Activated CD4-positive, alpha-beta T cell treated with anti-CD3 and anti-CD28 coated beads for 36 hours (primary cell): ENCODE data around the gene NCKIPSD. TPM values are rescaled to one million over a fixed set of nuclear protein-coding genes. Genes with fewer than 3 reads are reported as not detected.
A peak's percentile ranks its signal among the peaks of the same experiment; 100 is the strongest.

Experiments
- ATAC-seq: fragments of 200-7000 bp; cut with Tn5 transposase; one replicate; pipeline ENCODE4 v1.10.0; 2021; ENCODE audit warnings: mild to moderate bottlenecking, moderate library complexity
- CTCF ChIA-PET: fragments of 350-600 bp; sonication (Branson Sonifier 250); formaldehyde crosslinking; loops from one replicate; lab custom pipeline; 2021; ENCODE audit warnings: antibody characterized with exemption; lab: Charles Lee
- POLR2A ChIA-PET: fragments of 350-600 bp; sonication (Branson Sonifier 250); formaldehyde crosslinking; loops from one replicate; lab custom pipeline; 2021; ENCODE audit warnings: antibody characterized with exemption, inconsistent platforms; lab: Charles Lee
- DNase-seq: peaks from one replicate; pipeline ENCODE4 v3.0.0-alpha.2; 2020
- H3K27ac Mint-ChIP-seq: one replicate; pipeline ENCODE4 v1.8.0; 2021; ENCODE audit warnings: mixed read lengths
- H3K27me3 Mint-ChIP-seq: one replicate; pipeline ENCODE4 v1.8.0; 2021; ENCODE audit warnings: mixed read lengths
- H3K36me3 Mint-ChIP-seq: one replicate; pipeline ENCODE4 v1.8.0; 2021; ENCODE audit warnings: low read depth, mixed read lengths
- H3K4me1 Mint-ChIP-seq: one replicate; pipeline ENCODE4 v1.8.0; 2021; ENCODE audit warnings: mixed read lengths
- H3K4me3 Mint-ChIP-seq: one replicate; pipeline ENCODE4 v1.8.0; 2021; ENCODE audit warnings: mild to moderate bottlenecking, moderate library complexity, mixed read lengths
- H3K9me3 Mint-ChIP-seq: one replicate; pipeline ENCODE4 v1.8.0; 2021; ENCODE audit warnings: low read depth, mixed read lengths
- intact Hi-C, 2 experiments: fragments of 100-400 bp; cut with DNase I in 1 of 2; cut with micrococcal nuclease in 1 of 2; formaldehyde crosslinking; loops; one replicate each; pipeline versions ENCODE4 v1.14.2 to v1.15.1; 2022 to 2024; cut with DNase I, micrococcal nuclease
- total RNA-seq, 2 experiments: library from RNA; stranded (reverse); gene quantifications; one replicate each; pipeline ENCODE4 v1.2.3, GENCODE V29; 2021

Gene NCKIPSD
- total RNA-seq, 2 experiments from 2014 or later = 61.0 to 67.3 TPM

- ATAC-seq (no peak), DNase-seq (peak; percentile 51)
- Mint-ChIP-seq H3K36me3 (peaks cover 32% of the 10 kb centered on the region), H3K27ac (peak overlapping the region; percentile 97), H3K4me1 (peaks cover 35% of the 10 kb centered on the region), H3K27me3 (no peaks in the 10 kb centered on the region), H3K4me3 (peak overlapping the region; percentile 97), H3K9me3 (no peaks in the 10 kb centered on the region)
- intact Hi-C loops = loop anchor here (2.0 to 5.0 kb wide), 6 partner anchors 30 to 1554 kb away; partner anchors contain the start of genes ATRIP (in 1 of the 2), GMPPB (in 1 of the 2) and SETD2 (in 1 of the 2)
- CTCF ChIA-PET = interaction anchor here (0.7 to 1.9 kb wide), 11 partner anchors 8 to 291 kb away, joined by 3 to 10 read pairs (median 4); partner anchors contain the start of genes NCKIPSD and WDR6
- POLR2A ChIA-PET = interaction anchor here (0.6 to 1.6 kb wide), 11 partner anchors 10 to 1553 kb away, joined by 3 to 6 read pairs (median 4); partner anchors contain the start of genes IMPDH2, PFKFB4, QRICH1 and SETD2
Observed at GRCh38 chr3:48716508-48716981, 30.8 kb upstream of the NCKIPSD start.

- POLR2A ChIA-PET = interaction anchor here (0.6 kb wide), 1 partner anchor 18 kb away, joined by 4 read pairs; no protein-coding TSS in a partner anchor
- Mint-ChIP-seq H3K36me3 (peaks cover 35% of the 10 kb centered on the region), H3K27ac (peak overlapping the region; percentile 70), H3K4me3 (peak overlapping the region; percentile 97), H3K4me1 (peaks cover 45% of the 10 kb centered on the region), H3K9me3 (no peaks in the 10 kb centered on the region), H3K27me3 (no peaks in the 10 kb centered on the region)
- CTCF ChIA-PET = interaction anchor here (0.7 to 1.4 kb wide), 4 partner anchors 21 to 273 kb away, joined by 3 to 5 read pairs (median 4); no protein-coding TSS in a partner anchor
- intact Hi-C loops = loop anchor here in 1 of 2 experiments (5.0 kb wide), 2 partner anchors 1007 to 1553 kb away; partner anchors contain the start of genes GMPPB and SETD2
- no peak for ATAC-seq
- no peak for DNase-seq
Observed at GRCh38 chr3:48715174-48715800, 29.6 kb upstream of the NCKIPSD start.

- H3K36me3 Mint-ChIP-seq = peaks cover 45% of the 10 kb centered on the region
- ChIA-PET POLR2A (interaction anchor here (0.7 kb wide), 1 partner anchor 1629 kb away, joined by 3 read pairs; no protein-coding TSS in a partner anchor), CTCF (interaction anchor here (1.1 to 1.6 kb wide), 4 partner anchors 8 to 26 kb away, joined by 3 to 5 read pairs (median 4); partner anchors contain the start of gene NCKIPSD)
- DNase-seq (no peak), ATAC-seq (peak; percentile 15)
- H3K4me3 Mint-ChIP-seq = no peak overlapping the region
- H3K27ac Mint-ChIP-seq = peak overlapping the region; percentile 32
- no peaks in the 10 kb centered on the region for H3K9me3 Mint-ChIP-seq
- intact Hi-C loops = no loop called here
- H3K27me3 Mint-ChIP-seq = no peaks in the 10 kb centered on the region
- H3K4me1 Mint-ChIP-seq = peaks cover 64% of the 10 kb centered on the region
Observed at GRCh38 chr3:48711727-48712126, 26.0 kb upstream of the NCKIPSD start.

GRCh38 chr3:48709051-48709461, 23.3 kb upstream of the NCKIPSD start:
- no peak overlapping the region for H3K4me3 Mint-ChIP-seq
- peak overlapping the region; percentile 65 for H3K27ac Mint-ChIP-seq
- ChIA-PET POLR2A (interaction anchor here (0.6 kb wide), 1 partner anchor 31 kb away, joined by 4 read pairs; no protein-coding TSS in a partner anchor), CTCF (interaction anchor here (1.7 to 2.8 kb wide), 2 partner anchors 23 to 308 kb away, joined by 4 to 8 read pairs; partner anchors contain the start of gene NCKIPSD)
- ATAC-seq (no peak), DNase-seq (no peak)
- no peaks in the 10 kb centered on the region for H3K9me3 Mint-ChIP-seq
- peaks cover 44% of the 10 kb centered on the region for H3K36me3 Mint-ChIP-seq
- H3K27me3 Mint-ChIP-seq = no peaks in the 10 kb centered on the region
- intact Hi-C loops = no loop called here
- H3K4me1 Mint-ChIP-seq = peaks cover 51% of the 10 kb centered on the region

GRCh38 chr3:48708481-48708889, 22.8 kb upstream of the NCKIPSD start:
- peak; percentile 75 for ATAC-seq
- H3K9me3 Mint-ChIP-seq = no peaks in the 10 kb centered on the region
- ChIA-PET POLR2A (interaction anchor here (0.5 to 0.7 kb wide), 4 partner anchors 32 to 847 kb away, joined by 3 to 5 read pairs (median 4); no protein-coding TSS in a partner anchor), CTCF (interaction anchor here (0.8 to 2.8 kb wide), 4 partner anchors 8 to 308 kb away, joined by 3 to 8 read pairs (median 4); partner anchors contain the start of gene NCKIPSD)
- H3K4me3 Mint-ChIP-seq = no peak overlapping the region
- intact Hi-C loops = no loop called here
- peaks cover 43% of the 10 kb centered on the region for H3K36me3 Mint-ChIP-seq
- peaks cover 51% of the 10 kb centered on the region for H3K4me1 Mint-ChIP-seq
- peak; percentile 35 for DNase-seq
- H3K27me3 Mint-ChIP-seq = no peaks in the 10 kb centered on the region
- H3K27ac Mint-ChIP-seq = peak overlapping the region; percentile 65

GRCh38 chr3:48707157-48707556, 21.4 kb upstream of the NCKIPSD start:
- H3K9me3 Mint-ChIP-seq = no peaks in the 10 kb centered on the region
- no peaks in the 10 kb centered on the region for H3K27me3 Mint-ChIP-seq
- intact Hi-C loops = no loop called here
- ChIA-PET CTCF (interaction anchor here (0.6 to 2.8 kb wide), 8 partner anchors 9 to 1638 kb away, joined by 3 to 8 read pairs (median 4); partner anchors contain the start of genes IP6K2 and NCKIPSD), POLR2A (interaction anchor here (1.9 kb wide), 1 partner anchor 10 kb away, joined by 5 read pairs; the partner anchor contains the start of gene IP6K2)
- H3K4me3 Mint-ChIP-seq = no peak overlapping the region
- H3K27ac Mint-ChIP-seq = no peak overlapping the region
- DNase-seq (no peak), ATAC-seq (no peak)
- peaks cover 55% of the 10 kb centered on the region for H3K4me1 Mint-ChIP-seq
- H3K36me3 Mint-ChIP-seq = peaks cover 42% of the 10 kb centered on the region

GRCh38 chr3:48702320-48702920, 16.7 kb upstream of the NCKIPSD start:
- CTCF ChIA-PET = no interaction called here
- ATAC-seq = no peak
- intact Hi-C loops = no loop called here
- Mint-ChIP-seq H3K4me1 (peaks cover 40% of the 10 kb centered on the region), H3K9me3 (no peaks in the 10 kb centered on the region), H3K36me3 (peaks cover 32% of the 10 kb centered on the region), H3K27me3 (no peaks in the 10 kb centered on the region), H3K27ac (peak overlapping the region; percentile 79), H3K4me3 (no peak overlapping the region)
- DNase-seq = no peak
- POLR2A ChIA-PET = no interaction called here

- Mint-ChIP-seq H3K36me3 (peaks cover 22% of the 10 kb centered on the region), H3K4me1 (peaks cover 43% of the 10 kb centered on the region), H3K9me3 (no peaks in the 10 kb centered on the region), H3K27ac (no peak overlapping the region), H3K4me3 (no peak overlapping the region), H3K27me3 (no peaks in the 10 kb centered on the region)
- no peak for ATAC-seq
- ChIA-PET CTCF (interaction anchor here (0.8 kb wide), 1 partner anchor 400 kb away, joined by 4 read pairs; no protein-coding TSS in a partner anchor), POLR2A (no interaction called here)
- DNase-seq = no peak
- intact Hi-C loops = no loop called here
Observed at GRCh38 chr3:48700731-48701405, 15.2 kb upstream of the NCKIPSD start.

GRCh38 chr3:48698891-48699290, 13.2 kb upstream of the NCKIPSD start:
- Mint-ChIP-seq H3K27ac (peak overlapping the region; percentile 25), H3K9me3 (no peaks in the 10 kb centered on the region), H3K27me3 (no peaks in the 10 kb centered on the region), H3K4me1 (peaks cover 38% of the 10 kb centered on the region), H3K36me3 (peaks cover 24% of the 10 kb centered on the region), H3K4me3 (no peak overlapping the region)
- CTCF ChIA-PET = interaction anchor here (1.3 to 1.8 kb wide), 3 partner anchors 11 to 263 kb away, joined by 3 to 5 read pairs (median 4); partner anchors contain the start of gene NCKIPSD
- no peak for DNase-seq
- POLR2A ChIA-PET = interaction anchor here (0.7 kb wide), 2 partner anchors 14 to 18 kb away, joined by 3 to 4 read pairs; partner anchors contain the start of gene IP6K2
- ATAC-seq = no peak
- intact Hi-C loops = no loop called here

GRCh38 chr3:48697952-48698351, 12.2 kb upstream of the NCKIPSD start:
- H3K4me1 Mint-ChIP-seq = peaks cover 36% of the 10 kb centered on the region
- no peak overlapping the region for H3K4me3 Mint-ChIP-seq
- peak; percentile 87 for ATAC-seq
- no peak for DNase-seq
- ChIA-PET POLR2A (interaction anchor here (0.5 to 0.7 kb wide), 2 partner anchors 19 to 356 kb away, joined by 3 to 4 read pairs; partner anchors contain the start of gene IP6K2), CTCF (interaction anchor here (0.6 to 1.8 kb wide), 3 partner anchors 12 to 262 kb away, joined by 3 to 5 read pairs (median 3); partner anchors contain the start of gene NCKIPSD)
- H3K27me3 Mint-ChIP-seq = no peaks in the 10 kb centered on the region
- H3K36me3 Mint-ChIP-seq = peaks cover 26% of the 10 kb centered on the region
- H3K27ac Mint-ChIP-seq = no peak overlapping the region
- no peaks in the 10 kb centered on the region for H3K9me3 Mint-ChIP-seq
- intact Hi-C loops = no loop called here
